Measurements from ENCODE around the gene ITLN1. TPM values are rescaled to one million over a fixed set of nuclear protein-coding genes. Genes with fewer than 3 reads are reported as not detected.

ITLN1 gene
- polyA plus RNA-seq, 4 donors = 0.30 to 4.7 (median 1.9) TPM

DNA sequence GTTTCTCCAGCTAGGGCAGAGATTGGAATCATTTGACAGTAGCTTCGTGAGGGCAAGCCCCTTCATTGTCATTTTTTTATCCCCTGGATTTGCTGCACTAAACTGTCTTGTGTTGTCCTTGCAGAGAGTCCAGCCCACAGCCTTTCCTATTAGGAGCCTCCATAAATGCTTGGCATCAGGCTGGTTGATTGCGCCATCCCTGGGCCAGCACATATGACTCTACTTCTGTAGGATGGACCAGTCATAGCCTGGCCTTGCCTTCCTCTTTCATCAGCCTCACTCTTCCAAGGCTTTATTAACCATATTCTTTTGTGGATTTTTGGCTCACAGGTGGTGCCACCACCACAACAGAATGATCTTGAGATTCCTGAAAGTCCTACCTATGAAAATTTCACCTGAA, 57.6 kb downstream of the ITLN1 start:
- DNase-seq (ENCODE audit: low read depth in 4 of 4, low spot score in 3 of 4) = no peak

DNA sequence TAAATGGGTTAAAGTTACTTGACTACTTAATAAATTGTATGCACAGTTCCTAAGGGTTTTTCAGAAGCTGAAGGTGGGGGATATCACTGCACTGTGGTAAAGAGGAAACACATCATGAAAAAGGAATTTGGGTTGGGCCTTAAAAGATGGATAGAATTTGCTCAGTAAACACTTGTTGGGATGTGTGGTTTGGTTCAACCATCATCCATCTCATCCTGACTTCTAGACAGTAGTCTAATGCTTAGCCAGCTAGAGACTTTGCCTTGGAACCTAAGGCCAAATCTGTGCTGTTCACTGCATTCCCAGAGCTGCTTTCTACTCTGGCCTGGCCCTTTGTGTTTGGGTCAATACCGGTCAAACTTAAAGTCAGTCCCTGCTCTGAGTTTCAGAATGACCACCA, 58.4 kb downstream of the ITLN1 start:
- DNase-seq (ENCODE audit: low read depth in 4 of 4, low spot score in 3 of 4) = no peak

Other genes with a start within 250 kb of the ITLN1 start
- gene SLAMF1, start 238.1 kb downstream of the ITLN1 start, polyA plus RNA-seq (ENCODE audit: insufficient read length in 4 of 4) = under 1 TPM; 0.07 to 0.23 (median 0.13) TPM
- 1 to 10 TPM; 1.4 to 2.0 (median 1.6) TPM for gene CD48, start 173.4 kb downstream of the ITLN1 start, polyA plus RNA-seq (ENCODE audit: insufficient read length in 4 of 4)
- gene SLAMF7, start 145.9 kb downstream of the ITLN1 start, polyA plus RNA-seq (ENCODE audit: insufficient read length in 4 of 4) = under 1 TPM; 0.30 to 0.68 (median 0.41) TPM
- gene LY9, start 89.0 kb downstream of the ITLN1 start, polyA plus RNA-seq (ENCODE audit: insufficient read length in 4 of 4) = under 1 TPM in 3 of 4 donors, not detected in 1; 0.17 to 0.49 (median 0.31) TPM
- gene CD244, start 22.3 kb downstream of the ITLN1 start, polyA plus RNA-seq (ENCODE audit: insufficient read length in 4 of 4) = under 1 TPM; 0.07 to 0.42 (median 0.19) TPM
- not detected for gene ITLN2, start 69.6 kb upstream of the ITLN1 start, polyA plus RNA-seq (ENCODE audit: insufficient read length in 4 of 4)
- gene F11R, start 136.0 kb upstream of the ITLN1 start, polyA plus RNA-seq (ENCODE audit: insufficient read length in 4 of 4) = 10 to 100 TPM; 11.1 to 98.1 (median 85.2) TPM
- gene TSTD1, start 153.8 kb upstream of the ITLN1 start, polyA plus RNA-seq (ENCODE audit: insufficient read length in 4 of 4) = 10 to 100 TPM in 3 of 4 donors, 1 to 10 TPM in 1; 9.5 to 75.7 (median 52.2) TPM
- 10 to 100 TPM; 51.0 to 68.9 (median 54.5) TPM for gene USF1, start 160.8 kb upstream of the ITLN1 start, polyA plus RNA-seq (ENCODE audit: insufficient read length in 4 of 4)
- 1 to 10 TPM; 2.2 to 3.8 (median 2.3) TPM for gene ARHGAP30, start 184.7 kb upstream of the ITLN1 start, polyA plus RNA-seq (ENCODE audit: insufficient read length in 4 of 4)
- 1 to 10 TPM in 3 of 4 donors, under 1 TPM in 1; 0.14 to 7.3 (median 3.8) TPM for gene NECTIN4, start 204.4 kb upstream of the ITLN1 start, polyA plus RNA-seq (ENCODE audit: insufficient read length in 4 of 4)
- gene KLHDC9, start 213.2 kb upstream of the ITLN1 start, polyA plus RNA-seq (ENCODE audit: insufficient read length in 4 of 4) = 10 to 100 TPM in 3 of 4 donors, 1 to 10 TPM in 1; 4.0 to 19.4 (median 17.3) TPM
- 10 to 100 TPM; 58.7 to 75.7 (median 73.8) TPM for gene PFDN2, start 232.9 kb upstream of the ITLN1 start, polyA plus RNA-seq (ENCODE audit: insufficient read length in 4 of 4)
- gene NIT1, start 232.9 kb upstream of the ITLN1 start, polyA plus RNA-seq (ENCODE audit: insufficient read length in 4 of 4) = 10 to 100 TPM; 29.1 to 59.8 (median 48.6) TPM
- gene DEDD, start 247.5 kb upstream of the ITLN1 start, polyA plus RNA-seq (ENCODE audit: insufficient read length in 4 of 4) = 10 to 100 TPM; 41.6 to 55.5 (median 48.9) TPM